HTERT RPE-1 (cell line): Measurements from ENCODE around the gene CBX5.
"Not testable (repeated sequence)": the region's sequence is repeated elsewhere in the genome, so short reads cannot be mapped to it uniquely, and the experiment has no call there.

Source experiments
- in situ Hi-C: fragments of 300-500 bp; cut with MboI; formaldehyde crosslinking; loops from 4 replicates; pipeline ENCODE4 v1.14.3; 2020; ENCODE audit warnings: low sequenced_read_pairs

The CBX5 gene

DNA sequence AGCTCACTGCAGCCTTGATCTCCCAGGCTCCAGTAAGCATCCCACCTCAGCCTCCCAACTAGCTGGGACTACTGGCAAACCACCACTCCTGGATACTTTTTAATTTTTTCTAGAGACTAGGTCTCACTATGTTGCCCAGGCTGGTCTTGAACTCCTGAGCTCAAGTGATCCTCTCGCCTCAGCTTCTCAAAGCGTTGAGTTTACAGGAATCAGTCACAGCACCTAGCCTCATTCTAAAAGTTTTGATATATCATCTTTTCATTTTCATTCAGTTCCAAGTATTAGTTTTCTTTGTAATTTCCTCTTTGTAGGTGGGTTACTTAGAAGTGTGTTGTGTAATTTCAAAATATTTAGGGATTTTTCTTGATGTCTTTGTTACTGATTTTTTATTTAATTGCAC, 9.6 kb downstream of the CBX5 start:
- in situ Hi-C loops = no loop called here

DNA sequence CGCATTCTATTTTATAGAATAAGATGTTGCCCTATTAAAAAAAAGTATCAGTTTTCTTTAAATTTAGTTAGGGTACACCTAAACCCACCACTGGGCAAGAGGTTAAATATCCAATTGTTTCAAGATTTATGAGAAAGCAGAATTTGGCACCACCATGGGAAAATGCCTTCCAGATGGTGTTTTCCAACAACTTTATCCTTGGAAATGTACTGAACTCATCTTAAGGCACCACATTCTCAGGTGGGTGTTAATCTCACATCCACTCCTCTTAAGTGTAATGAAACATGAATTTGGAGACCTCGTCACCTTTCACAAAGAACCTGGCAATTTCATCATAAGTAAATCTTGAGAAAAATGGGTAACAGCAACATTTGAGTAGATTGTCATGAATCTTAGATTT, 13.1 kb downstream of the CBX5 start:
- in situ Hi-C loops = no loop called here

DNA sequence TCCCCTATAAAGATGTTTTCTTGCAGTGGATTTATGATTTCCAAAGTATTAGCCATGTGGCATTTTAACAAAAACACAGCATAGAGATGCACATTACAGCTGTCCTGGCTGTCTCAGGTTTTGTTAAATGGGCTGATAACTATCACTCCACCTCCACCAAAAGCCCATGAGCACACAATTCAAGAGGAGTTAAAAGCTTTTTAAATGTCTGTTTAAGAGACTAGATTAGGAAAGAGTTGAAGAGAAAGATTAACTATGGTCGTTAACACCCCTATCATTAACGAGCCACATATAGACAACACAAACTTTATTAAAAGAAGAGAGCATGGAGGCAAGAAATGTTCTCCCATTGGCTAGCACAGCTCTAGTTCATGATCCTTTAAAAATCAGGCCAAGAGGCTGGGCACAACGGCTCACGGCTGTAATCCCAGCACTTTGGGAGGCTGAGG, 14.5 kb downstream of the CBX5 start:
- in situ Hi-C loops = no loop called here

DNA sequence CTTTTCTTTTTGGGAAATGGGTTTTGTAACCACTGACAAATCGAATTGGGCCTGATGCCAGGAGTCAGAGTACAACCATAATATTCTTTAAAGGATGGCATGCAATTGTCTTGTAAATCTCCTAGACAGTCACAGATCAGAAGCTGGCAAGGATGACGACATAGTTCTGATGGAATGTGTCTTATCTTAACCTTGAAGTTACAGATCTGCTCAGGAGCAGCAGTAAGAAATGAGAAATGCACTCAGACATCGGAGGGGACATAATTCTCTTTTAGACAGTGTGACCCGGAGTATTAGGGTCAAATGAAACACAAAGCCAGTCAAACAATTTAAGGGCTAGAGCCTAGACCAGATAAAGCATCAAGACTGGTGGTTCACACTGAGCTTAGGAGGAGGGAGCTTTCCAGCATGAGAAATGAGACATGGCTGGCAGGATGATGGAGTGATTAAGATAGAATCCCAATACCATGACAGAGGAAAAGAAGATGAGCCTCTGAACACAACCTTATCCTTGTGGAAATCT, 17.5 kb downstream of the CBX5 start:
- in situ Hi-C loops = no loop called here

DNA sequence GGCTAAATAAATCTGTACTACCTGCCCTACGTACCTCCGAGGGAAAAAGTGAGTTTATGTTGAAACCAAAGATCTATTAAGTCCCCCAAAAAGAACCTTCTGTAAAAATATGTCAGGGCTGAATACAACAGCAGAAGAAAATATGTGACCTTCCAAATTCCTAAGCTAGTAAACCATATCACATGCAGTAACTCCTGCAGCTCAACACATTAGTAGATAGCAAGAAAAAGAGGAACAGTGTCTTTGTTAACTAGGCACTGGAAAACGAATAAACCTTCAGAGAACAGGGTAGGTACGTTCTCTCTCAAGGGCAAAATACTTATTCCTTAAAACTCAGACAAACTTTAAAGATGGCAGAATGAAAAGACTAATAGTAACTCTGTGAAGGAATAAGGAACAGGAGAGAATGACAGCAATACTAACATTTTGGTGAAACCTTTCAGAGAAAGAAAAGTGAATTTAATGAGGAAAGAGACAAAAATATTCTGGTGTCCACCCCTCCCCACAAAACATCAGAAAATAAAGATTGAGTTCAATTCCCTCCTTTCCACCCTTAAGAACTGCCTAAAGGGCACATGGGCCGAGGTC, 18.0 kb downstream of the CBX5 start:
- in situ Hi-C loops = no loop called here

DNA sequence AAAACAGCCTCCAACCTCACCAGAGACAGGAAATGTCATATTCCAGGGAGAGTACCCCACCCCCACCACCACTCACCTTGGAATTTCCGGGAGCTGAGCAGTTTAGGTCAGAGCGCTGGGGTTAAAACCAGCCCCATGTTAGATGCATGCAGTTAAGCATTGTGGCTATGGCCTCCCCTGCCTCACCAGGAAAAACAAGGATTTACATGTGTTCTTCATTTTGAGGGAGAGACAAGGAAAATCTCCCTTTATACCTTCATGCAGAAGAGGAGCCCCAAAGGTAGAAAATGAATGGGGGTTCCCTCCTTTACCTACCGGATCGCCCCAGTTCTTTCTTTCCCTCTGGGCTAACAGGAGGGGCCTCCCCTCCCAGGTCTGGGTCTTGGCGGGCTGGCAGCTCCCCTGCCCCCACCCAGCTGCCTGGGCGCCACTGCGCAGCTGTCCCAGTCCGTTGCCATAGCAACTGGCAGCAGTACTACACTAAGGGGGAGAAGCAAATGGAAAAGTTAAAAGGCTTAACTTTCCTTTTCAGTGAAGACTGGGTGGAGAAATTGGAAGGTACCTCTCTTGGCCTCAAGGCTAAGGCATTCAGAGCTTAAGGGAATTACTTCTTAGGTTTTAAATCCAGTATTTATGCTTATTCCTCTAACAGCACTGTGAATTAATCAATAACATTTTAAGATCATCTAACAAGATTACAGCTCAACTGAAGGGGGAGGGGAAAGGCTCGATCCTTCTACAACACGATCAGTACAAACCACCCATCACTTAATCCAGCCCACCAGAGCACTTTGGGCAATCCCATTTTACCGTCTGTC, 20.5 kb downstream of the CBX5 start:
- in situ Hi-C loops = no loop called here

DNA sequence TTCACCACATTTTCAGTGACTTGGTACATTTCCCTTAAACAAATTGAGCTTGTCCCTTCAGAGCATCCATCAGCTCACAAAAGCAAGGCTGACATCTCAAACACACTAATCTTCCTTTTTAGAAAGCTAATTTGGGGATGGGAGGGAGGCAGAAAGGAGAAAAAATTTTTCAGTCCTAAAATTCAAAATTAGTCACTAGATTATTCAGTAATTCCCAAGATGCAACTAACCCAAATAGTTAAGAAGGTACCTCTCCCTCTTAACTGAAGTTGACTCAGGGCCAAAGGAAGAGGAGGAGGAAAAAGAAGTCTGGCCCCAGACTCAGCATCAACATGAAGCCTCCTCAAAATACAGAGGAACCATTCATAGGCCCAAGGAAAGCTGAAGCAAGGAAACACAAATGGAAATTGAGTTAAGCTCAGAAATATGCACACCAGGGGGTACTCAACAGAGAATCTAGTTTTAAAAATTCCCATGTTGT, 21.7 kb downstream of the CBX5 start:
- in situ Hi-C loops = no loop called here

DNA sequence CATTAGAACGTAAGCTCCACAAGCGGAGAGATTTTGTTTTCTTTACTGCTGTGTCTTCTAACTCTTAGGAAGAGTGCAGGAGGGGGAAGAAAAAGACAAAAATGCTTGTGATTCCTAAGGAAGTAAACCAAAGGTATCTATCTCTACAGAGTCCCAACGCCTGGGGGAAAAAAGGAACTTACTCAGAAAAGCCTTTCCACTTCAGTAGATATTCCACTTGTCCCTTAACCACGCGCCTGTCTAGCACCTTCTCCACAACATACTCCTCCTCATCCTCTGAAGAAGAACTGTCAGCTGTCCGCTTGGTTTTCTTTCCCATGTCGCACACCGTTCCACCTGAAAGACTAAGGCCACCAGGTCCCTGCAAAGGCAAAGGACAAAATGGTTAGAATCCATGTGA, 22.6 kb downstream of the CBX5 start:
- in situ Hi-C loops = no loop called here

DNA sequence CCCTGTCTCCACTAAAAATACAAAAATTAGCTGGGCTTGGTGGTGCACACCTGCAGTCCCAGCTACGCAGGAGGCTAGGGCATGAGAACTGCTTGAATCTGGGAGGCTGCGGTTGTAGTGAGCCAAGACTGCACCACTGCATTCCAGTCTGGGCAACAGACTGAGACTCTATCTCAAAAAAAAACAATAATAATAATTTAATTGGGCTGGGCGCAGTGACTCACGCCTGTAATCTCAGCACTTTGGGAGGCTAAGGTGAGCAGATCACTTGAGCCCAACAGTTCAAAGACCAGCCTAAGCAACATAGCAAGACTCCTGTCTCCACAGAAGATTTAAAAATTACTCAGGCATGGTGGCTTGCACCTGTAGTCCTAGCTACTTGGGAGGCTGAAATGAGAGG, 26.7 kb downstream of the CBX5 start:
- in situ Hi-C loops = no loop called here

DNA sequence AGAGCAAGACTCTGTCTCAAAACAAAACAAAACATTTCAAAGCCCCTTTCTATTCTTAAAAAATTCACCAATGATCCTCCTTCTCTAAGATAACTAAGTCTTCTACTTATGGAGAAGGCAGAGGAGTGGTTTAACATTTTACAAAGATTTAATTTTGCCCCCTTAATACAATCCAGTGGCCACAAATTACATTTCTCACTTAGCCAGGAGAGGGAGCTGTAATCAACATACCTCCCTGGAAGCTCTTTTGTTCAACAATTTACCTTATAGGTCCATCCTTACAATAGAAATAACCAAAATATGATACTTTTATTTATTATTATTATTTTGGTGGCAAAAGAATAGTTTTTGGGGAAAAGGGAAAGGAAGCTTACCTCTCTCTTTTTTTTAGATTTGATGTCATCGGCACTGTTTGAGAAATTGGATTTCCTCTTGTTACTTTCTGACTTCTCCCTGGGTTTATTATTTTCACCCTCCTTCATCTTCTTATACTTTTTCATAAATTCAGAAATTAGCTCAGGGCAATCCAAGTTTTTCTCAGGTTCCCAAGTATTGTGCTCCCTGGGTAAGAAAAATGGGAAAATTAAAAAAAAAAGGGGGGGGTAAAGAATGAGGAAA, 28.1 kb downstream of the CBX5 start:
- in situ Hi-C loops = no loop called here

DNA sequence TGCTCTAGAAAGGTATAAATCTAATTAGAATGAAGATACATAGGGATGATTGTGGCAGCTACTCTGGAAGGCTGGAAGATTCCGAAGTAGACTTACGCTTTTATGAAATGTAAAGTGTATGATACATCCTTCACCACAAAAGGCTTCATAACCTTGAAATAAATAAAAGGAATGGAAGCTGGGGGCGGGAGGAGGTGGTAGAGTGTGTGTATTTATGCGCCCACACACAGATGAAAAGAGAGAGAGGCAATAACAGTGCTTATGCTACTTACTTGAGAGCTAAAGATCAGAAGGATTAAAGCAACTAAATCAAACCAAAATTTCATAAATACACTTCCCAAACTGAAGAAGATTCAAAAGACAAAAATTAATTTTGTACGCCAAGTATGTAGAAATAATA, 30.4 kb downstream of the CBX5 start:
- in situ Hi-C loops = no loop called here

DNA sequence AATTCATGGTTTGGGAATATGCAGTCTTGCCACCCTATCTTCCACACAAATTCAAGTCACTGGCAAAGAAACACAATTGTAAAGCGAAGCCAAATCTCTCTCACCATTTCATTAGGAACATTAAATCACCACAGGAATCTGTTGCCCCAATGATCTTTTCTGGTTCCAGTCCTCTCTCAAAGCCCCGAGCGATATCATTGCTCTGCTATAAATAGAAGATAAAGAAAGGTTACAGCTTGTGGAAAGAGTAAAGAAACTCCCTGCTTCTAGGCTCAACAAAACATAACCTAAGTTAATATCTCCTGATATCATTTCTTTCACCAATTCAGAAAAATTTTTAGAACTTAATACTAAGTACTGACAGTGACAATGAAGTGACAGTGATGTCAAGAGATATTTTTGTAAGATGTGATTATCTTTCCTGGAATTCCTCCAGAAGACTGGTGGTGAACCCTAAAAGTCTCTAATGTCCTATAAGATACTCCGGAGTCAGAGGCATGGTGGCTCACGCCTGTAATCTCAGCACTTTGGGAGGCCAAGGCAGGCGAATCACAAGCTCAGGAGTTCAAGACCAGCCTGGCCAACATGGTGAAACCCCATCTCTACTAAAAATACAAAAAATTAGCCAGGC, 33.8 kb downstream of the CBX5 start:
- in situ Hi-C loops = no loop called here

DNA sequence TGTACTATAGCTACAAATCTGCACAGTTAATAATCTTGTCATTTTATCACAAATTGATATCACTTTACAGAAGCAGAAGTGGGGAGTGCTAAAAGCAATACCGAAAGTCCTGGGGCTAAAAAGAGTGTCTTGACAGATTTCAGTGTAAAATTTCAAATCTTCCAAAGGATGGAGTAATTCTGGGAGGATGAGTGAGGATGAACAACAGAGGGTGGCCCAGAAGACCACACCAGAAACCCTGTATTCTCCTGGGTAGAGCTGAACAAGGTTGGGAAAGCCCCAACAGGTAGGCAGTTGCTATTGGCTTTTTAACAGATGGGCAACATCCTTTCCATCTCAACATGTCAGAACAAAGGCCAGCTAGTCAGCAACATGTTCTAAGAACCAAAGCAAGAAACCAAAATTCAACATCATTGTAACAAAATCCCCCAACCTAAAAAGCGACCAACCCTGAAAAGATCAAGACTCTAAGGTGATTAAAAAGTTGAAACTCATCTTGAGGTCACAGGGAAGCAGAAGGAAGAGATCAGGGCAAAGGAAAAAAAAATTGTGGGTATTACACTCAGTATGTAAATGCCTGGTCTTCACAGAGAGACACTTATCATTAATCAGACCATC, 38.8 kb downstream of the CBX5 start:
- in situ Hi-C loops = no loop called here

DNA sequence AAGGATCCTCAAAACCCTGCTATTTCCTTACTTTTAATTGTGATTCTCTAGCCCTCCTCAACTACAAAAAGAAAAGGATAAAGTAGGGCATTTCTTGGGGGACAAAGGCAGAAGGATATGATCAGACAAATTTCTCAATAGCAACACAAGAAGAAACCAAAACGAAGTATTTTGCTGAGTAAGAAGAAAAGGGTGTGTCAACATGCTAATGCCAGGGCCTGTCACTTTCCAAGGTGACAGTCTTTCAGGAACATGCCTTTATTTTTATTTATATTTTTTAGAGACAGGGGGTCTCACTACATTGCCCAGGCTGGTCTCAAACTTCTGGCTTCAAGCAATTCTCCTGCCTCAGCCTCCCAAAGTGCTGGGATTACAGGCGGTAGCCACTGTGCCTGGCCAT, 39.8 kb downstream of the CBX5 start:
- in situ Hi-C loops = no loop called here

DNA sequence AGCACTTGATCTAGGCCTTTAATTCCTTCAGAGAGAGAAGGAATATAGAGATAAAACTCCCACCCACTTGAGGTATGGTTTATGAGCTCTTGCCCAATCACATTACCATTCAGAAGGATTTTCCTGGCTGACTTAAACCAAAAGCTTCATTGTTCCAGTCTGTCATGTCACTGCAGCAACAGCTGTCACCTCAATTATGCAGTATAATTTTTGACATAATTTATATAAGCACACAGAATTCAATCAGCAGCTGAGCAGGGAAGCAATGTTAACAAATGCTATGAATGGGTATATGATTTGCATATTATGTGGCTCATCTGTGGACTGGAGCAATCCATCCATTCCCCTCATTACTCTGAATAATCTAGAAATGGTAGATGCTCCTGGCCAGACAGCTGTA, 40.3 kb downstream of the CBX5 start:
- in situ Hi-C loops = no loop called here

DNA sequence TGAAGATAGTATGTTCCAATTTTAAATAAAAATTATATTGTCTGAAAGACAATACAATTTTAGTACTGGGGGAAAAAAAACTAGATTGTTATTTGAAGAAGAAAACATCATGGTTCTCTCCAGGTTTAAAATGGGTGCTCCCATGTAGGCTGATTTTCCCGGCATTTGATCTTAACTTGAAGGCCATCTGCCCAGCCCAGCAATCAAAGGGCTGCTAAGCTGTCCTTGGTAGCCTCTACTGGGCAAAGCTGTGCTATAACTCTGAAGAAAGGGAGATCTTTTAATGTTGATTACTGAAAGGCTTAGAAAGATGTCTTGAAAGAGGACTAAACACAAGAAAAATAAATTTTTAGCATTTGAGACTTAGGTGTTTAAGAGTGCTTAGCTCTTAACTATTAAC, 41.4 kb downstream of the CBX5 start:
- in situ Hi-C loops = no loop called here

DNA sequence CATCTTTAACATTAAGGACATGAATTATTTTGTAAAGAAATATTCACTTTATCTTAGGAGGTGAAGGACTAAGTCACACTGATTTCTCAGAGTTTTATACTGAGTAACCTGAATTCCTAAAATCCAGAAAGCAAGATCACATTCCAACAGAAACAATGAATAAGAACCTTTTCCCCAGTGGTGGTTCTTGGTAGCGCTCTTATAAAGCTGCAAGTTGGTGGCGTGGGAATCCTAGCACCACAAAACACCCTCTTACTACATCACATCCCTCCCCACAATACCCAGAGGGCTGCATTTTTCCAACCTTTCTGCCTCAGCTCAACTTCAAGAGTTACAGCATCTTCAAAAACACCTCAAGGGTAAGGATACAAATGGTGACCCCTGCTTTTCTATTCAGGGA, 47.1 kb downstream of the CBX5 start:
- in situ Hi-C loops = no loop called here

DNA sequence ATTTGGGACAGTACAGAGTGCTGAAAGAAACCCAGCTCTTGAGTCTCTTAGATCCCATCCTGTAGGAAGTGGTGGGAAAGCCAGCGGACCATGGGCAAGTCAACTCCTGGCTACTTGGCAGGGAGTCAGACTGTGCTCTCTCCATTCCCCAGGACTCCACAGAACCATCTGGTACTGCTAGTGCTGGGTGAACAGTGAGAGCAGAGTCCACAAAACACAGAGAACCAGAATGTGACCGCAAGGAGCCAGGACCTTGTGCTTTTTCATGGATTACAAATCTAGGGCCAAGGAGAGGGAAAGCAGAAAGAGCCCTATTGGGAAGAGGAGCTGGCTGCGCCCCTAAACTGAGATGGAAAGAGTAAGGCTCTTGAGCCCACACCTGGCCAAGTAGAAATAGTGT, 48.7 kb downstream of the CBX5 start:
- in situ Hi-C loops = not testable (repeated sequence)

DNA sequence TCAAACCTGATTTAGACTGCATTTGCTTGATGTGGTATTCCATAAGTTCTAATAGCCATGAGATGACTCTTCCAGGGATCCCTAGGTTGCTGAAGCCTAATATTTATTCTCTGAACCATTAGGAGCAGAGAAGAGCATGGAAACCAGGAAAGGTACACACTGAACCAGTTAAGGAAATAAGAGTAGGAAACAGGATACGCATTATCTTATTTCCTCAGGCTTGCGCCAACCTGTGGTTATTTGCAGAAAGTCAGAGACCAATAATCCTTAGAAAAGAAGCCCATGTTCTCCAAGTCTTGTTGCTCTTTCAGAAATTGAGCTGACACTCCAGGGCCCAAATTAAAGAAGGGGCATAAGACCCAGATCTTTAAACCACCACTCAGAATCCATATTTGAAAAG, 49.4 kb downstream of the CBX5 start:
- in situ Hi-C loops = no loop called here

DNA sequence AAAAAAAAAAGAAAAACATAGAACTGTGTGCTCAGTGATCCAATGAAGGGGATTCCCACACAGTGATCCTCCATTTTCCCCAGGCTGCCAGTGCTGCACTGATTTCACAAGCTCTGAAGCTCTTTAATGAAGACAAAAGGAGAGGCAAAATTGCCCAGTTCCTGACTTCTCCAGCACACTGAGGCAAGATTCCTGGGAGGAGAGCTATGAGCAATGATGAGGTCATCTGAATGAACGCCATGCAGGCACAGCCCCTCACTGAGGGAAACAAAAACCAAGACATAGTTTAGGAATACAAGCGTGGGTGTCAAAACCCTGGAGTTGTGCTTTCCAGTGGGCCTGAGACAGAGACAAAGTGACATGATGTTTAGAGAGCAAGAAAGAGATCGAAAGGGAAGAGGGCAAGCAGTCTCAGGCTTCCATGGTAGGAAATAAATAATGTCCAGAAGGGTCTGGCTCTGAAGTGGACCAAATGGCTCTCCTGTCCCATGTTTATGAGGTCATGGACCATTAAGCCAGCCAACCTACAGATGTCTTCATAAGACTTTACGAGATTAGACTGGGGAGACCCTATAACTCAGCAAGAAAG, 50.2 kb downstream of the CBX5 start:
- in situ Hi-C loops = no loop called here

DNA sequence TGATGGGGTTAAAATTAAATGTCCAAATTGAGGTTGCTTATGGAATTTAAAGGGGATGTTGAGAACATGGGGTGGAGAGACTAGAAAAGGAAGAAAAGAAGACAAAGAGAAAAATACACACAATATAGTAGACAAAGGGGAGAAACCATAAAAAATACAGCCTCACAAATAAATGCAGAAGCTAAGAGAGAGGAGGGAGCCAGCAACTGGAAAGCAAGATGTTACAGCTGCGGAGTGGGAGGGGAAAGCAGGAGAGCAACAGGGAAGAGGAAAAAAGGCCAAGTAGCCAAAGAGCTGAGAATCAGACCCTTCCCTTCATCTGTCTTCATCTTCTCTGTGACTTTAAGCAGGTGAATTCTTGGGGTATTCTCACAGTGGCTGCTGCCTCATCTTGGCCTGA, 51.5 kb downstream of the CBX5 start:
- in situ Hi-C loops = no loop called here
